GM21528 (cell line): Measurements from ENCODE around the gene FOXI3.
"Not testable (repeated sequence)": the region's sequence is repeated elsewhere in the genome, so short reads cannot be mapped to it uniquely, and the experiment has no call there.

Experiments used
- ATAC-seq: cut with Tn5 transposase; IDR thresholded peaks from one replicate; pipeline ENCODE4 v1.9.1; 2021; ENCODE audit warnings: mild to moderate bottlenecking, moderate library complexity; ENCODE audit not compliant: unreplicated experiment, low FRiP score

The FOXI3 gene

DNA sequence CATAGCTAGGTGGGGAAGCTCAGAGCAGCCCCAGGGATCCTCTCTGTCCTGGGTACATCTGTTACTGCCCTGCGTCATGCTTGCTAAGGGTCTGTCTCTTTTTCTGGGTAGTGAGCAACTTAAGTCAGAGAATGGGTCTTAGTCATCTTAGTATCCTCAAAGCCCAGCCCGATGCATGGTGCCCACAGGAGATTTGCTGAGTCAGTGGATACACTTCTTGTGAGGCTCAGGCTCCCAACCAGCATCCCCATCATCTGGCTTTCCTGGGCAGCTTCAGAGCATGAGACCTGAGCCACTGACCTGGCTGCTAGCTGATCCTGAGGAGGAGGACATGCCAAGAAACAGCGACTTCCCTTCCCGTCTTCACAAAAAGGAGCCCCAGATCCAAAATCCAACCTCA, 10.0 kb downstream of the FOXI3 start:
- no peak for ATAC-seq

GRCh38 chr2:88442061-88442460, 10.4 kb downstream of the FOXI3 start:
- no peak for ATAC-seq

DNA sequence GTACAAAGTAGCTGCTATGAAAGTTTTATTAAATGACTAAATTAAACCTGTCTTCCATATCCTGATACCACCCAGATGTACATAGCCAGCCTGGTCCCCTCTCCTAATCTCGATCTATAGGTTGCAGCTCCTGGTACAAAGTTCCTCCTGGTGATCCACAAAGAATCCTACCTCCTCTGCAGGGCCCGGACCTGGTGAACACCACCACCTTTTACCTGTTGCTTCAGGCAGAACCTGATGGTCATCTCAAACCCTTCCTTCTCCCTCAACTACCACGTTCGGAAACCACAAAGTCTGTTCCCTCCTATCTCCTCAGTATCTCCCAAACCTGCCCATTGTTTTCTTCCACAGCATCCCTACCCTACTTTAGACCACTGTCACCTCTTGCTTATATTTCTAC, 15.5 kb downstream of the FOXI3 start:
- ATAC-seq, result no peak

DNA sequence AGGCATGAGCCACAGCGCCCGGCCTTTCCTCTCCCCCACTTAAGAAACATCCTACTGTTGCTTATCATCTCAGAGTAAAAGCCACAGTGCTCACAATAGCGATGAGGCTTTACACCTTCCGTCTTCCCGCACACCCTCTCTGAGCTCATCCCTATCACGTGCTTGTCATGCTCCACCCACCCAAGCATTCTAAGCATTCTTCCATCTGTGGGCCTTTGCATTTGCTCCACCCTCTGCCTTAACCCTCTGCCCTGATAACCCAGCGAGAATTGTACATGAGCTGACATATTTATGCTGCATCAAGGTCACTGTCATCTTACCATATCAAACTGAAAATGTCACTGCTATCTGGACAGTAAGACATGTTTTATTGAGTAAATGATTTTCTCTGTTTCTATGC, 22.6 kb downstream of the FOXI3 start:
- ATAC-seq, result no peak

DNA sequence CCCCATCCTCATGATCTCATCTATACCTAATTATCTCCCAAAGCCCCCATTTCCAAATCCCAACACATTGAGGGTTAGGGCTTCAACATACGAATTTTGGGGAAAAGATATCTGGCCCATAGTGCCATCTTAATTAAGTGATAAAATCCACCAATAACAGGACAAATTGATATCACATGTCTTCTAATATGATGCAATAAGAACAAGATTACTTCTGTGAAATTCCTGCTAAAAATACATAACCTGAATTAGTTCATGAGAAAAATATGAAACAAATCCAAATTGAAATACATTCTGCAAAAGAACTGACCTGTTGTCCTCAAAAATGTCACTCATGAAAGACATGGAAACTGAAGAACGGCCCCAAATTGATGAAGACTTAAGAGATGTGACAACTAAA, 28.8 kb downstream of the FOXI3 start:
- no peak for ATAC-seq

GRCh38 chr2:88419051-88419450, 33.4 kb downstream of the FOXI3 start:
- ATAC-seq, result not testable (repeated sequence)

DNA sequence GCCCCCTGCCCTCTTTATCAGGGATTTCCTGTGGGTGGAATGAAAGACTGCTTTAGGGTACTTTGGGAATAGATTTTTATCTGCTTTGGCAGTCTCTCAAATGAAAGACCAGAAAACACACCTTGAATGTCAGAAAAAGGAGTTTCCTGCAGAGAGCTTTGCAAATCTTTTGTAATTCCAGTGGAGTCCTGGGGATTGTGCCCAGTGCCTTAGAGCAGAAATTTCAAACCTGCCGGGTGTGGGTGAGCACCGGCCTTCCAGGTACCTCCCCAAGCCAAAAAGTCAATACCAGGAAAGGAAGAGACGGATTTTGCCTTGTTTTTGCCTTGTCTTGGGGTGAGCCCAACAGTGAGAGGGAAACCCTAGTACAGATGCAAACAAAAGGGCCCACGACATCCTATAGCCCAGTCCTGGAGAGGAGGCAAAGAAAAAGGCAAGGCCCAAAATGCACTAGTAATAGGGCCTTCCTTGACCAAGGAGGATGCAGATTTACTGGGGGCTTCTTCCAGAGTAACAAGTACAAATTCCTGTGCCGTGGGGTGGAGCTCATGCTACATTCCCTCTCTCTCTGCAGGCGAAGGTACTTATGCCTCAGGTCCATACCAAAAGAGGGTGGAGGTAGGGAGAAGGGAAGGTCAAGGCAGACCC, 36.4 kb downstream of the FOXI3 start:
- ATAC-seq, result no peak

GRCh38 chr2:88408870-88409269, 43.6 kb downstream of the FOXI3 start:
- ATAC-seq, result not testable (repeated sequence)

GRCh38 chr2:88400037-88400767, 52.3 kb downstream of the FOXI3 start:
- ATAC-seq, result no peak

GRCh38 chr2:88398180-88398579, 54.3 kb downstream of the FOXI3 start:
- ATAC-seq, result no peak
